DMS79 treated with DMSO at 0.1 percent for 48 hours (cell line): ENCODE results near the gene ASB18.

Experiments
- DNase-seq: peaks from one replicate; lab custom pipeline; 2025; lab: John Stamatoyannopoulos, UW

Gene ASB18

DNA sequence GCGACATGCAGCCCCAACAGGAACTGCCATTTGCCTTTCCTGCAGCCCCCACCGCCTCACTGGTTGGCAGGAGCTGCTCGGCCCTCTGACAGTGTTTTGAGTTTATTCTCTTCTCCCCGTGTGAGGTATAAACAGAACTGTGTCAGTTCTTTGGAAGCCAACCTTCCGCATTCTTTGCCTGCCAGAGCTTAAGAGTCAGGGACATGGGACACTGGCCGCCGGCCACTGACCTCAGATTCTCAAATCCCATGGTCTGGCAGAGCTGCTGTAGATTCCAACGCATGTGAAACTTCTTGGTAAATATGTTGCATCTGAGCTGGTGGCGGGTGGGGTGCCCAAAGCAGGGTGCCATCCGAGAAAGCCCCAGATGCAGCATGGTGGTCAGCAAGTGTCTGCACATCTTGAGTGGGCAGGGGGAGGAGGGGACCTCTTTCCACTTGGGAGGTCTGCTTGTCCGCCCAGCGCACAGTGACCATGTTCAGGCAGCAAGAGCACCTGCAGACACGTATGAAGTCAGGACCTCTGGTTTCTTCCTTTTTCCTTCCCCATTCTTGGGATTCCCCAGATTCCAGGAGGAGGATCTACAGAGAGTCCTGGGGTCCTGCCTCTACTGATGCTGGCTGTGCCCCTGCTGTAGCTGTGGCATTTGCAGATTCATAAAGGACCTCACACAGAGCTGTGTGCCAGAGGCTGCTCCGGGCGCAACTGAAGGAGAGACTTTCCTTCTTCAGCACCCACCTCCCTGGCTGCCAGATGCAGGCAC is 23.8 kb downstream of the ASB18 start:
- DNase-seq = no peak

DNA sequence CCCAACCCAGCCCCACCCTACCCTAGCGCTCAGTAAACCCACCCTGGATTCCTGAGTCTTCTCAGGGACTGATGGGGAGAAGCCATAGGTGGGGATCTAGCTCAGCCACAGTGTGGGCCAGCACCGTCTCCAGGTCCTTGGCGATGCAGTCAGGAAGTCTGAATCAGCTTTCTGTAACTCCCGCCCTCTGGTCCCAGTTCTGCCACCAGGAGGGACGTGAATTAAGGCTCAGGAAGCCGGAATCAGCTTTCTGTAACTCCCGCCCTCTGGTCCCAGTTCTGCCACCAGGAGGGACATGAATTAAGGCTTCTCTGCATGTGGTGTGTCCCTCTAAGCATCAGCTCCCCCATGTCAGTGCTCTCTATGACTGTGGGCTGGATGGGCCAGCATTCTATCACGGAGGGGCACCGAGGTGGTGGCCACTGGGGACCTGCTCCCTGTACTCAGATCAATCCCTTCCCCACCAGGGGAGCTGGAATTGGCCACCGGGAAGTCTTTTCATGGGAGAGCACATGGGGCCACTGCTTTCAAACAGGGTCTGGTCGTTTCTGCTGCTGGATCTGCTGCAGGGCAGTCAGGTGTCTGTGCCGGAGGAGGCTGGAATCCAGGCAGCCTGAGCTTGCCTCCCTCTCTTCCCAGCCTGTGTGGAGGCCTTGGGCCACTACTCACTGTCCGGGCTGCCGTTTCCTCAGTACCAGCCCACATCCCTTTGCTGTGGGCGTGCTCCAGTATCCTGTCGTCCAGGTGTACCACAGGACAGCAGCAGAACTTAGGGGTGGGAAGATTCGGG is 24.7 kb downstream of the ASB18 start:
- no peak for DNase-seq

DNA sequence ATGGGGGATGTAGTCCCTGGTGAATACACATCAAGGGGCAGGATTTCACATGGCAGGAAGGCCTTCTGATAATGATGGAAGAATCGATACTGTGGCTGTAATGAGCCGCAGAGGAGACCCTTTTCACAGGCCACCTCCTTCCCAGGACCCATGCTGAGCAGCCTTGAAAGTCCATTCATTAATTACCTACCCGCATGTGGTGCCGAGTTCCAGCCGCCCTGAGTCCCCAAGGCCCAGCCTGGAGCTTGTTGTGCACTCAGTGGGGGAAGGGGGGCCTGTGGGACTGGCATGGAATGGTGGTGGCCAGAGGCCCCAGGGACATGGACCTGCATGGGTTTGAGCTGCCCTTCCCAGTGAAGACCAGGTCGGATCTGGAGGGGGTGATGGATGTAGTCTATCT is 25.5 kb downstream of the ASB18 start:
- DNase-seq = no peak

DNA sequence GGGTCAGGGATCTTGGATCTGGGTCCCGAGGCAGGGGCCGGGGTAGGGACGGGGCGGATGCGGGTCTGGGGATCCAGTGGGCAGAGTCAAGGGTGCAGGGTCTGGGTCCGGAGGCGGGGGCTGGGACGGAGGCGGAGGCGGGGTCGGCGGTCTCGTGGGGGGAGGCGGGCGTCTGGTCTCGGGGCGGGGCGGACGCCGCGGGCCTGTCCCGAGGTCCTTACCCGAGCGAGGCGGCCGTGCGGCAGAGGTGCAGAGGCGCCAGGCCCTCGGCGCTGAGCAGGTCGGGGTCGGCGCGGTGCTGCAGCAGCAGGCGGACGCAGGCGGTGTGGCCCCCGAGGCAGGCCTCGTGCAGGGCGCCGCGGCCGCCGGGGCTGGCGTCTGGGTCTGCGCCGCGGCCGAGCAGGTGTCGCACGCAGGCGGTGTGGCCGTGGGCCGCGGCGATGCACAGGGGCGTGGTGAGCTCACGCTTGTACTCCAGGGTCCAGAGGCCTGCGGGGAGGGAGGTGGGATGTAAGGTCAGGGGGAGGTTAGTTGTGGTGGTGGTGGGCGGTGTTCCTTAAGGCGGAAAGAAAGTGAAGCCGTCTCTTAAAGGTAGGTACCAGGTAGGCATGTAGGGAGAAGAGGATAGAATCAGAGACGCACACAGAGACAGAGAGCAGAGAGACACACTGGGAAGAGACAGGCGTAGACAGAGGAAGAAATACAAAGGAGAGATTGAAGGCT is 26.6 kb downstream of the ASB18 start:
- DNase-seq = no peak

DNA sequence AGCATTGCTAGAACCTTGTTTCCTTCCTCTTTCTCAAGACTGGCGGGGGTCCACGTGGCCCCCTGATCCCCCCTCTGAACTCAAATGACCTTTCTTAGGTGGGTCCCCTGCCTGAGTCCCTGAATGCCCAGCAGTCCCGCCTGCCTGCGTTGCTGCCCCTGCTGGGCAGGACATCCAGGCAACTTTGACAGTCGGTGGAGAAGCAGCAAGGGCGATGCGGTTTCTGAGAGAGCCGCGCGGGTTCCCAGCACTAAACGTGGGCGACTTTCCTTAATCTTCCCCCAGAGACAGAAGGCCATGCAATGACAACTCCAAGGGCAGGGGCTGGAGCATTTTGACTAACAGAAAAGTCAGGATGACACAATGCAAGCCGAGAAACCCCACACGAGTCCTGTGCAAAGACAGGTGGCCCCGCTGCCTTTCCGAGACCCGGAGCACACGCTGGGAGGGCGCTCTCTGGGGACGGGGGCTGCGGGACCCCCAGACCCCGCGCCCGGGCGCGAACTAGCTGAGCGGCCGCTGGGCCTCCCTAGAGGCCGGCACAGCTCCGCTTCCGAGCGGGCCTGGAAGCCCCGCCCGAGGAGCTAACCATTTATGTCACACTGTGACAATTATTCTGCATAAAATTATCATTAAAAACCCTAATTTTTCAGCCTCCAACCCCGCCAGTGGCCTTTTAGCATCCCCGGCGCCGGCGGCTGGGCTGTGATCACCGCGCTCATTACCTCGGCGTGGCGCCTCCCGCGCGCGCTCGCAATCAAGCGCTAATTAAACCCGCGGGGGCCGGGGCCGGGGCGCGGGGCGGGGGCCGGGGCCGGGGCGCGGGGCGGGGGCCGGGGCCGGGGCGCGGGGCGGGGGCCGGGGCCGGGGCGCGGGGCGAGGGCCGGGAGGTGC is 27.4 kb downstream of the ASB18 start:
- no peak for DNase-seq

DNA sequence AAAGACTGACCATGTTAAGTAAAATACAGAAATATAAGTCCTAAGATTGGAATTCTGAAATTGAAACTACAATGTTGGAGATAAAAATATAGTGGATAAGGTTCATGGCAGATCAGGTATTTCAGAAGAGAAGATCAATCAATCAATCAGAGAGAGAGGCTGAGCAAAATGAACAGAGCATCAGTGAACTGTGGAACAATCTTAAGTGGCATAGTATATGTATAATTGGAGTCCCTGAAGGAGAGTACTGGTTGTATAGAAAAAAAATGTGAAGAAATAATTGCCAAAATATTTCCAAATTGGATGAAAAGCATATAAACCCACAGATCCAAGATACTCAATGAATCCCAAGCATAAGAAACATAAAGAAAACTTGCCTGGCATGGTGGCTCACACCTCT is 35.0 kb downstream of the ASB18 start:
- DNase-seq = no peak

DNA sequence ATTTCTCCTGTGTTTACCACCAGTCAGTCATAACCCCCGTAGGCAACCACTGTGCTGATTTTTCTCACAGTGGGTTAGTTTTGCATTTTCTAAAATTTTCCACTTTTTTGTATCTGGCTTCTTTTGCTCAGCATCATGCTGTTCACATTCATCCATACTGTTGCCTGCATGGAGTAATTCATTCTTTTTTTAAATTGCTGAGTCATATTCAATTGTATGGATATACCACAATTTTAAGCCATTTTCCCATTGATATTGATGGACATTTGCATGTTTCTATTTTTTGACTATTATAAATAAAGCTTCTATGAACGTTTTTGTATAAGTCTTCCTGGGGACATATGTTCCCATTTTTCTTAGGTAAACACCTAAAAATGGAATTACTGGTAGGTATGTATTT is 40.5 kb downstream of the ASB18 start:
- DNase-seq = no peak

DNA sequence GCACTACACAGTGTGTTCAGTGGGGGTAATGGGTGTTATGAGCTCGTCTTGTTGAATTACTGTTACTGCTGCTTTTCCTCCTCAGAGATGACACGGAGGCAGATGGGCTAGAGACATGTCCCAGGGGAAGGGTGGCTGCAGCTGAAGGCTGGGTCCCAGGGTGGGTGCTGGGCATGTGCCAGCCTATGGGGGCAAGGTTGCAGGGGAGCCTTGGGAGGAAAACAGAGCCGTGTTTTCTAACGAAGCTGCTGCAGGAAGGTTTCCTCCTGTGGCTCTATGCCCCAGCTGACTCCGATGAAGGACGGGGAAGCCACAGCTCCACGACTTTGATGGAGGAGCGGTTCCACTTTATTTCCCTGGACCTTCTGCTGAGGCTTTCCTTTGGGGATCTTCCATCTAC is 42.4 kb downstream of the ASB18 start:
- no peak for DNase-seq

DNA sequence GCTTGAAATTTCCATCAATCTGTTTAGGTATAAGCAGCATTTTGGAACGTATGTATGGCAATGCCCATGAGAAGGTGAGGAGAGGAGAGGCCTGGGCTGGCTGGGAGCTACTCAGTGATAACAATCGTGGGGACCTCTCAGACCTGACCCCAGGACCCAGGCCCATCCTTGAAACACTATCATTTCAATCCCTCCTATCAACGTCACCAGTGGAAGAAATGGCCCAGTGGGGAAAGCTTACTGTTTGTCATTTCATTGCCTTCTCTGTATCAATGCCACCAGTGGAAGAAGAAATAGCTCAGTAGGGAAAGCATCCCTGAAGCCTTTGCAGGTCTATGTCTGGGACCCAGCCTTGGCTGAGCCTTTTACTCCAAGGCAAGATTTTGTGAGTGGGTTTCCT is 44.8 kb downstream of the ASB18 start:
- DNase-seq = no peak

DNA sequence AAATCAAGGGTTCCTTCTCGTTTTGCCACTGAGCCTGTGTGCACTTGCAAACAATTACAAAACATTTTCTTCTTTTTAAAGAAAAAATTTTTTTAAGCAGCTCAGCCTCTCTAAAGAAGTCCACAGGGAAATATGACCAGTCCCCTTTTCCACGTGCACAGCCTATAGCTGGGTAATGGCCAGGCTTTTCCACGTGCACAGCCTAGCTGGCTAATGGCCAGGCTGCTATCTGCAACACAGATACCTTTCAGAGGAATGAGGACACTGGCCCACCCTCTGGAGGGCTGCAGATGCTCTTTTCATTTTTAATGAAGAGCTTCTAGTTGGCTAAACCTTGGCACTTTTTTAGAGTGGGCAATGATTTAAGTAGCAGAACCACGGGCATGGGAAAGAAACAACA is 46.3 kb downstream of the ASB18 start:
- DNase-seq = no peak

DNA sequence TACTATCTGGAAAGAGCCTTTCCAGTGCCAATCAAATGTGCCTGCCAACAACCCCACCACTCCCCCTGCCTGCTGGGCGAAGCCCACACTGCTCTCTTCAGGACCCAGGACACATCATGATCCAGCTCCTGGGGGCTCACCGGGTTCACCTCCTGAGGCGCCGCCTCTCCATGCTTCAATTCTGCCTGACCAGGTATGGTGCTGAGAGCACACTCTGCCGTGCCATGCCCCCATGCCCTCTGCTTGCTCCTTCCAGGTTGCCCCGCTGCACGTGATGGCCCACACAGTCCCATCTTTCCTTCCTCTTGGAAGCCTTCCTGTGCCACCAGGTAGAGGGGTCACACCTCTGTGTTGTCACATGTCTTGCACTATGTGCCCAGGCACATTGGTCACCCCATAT is 47.5 kb downstream of the ASB18 start:
- DNase-seq = no peak

DNA sequence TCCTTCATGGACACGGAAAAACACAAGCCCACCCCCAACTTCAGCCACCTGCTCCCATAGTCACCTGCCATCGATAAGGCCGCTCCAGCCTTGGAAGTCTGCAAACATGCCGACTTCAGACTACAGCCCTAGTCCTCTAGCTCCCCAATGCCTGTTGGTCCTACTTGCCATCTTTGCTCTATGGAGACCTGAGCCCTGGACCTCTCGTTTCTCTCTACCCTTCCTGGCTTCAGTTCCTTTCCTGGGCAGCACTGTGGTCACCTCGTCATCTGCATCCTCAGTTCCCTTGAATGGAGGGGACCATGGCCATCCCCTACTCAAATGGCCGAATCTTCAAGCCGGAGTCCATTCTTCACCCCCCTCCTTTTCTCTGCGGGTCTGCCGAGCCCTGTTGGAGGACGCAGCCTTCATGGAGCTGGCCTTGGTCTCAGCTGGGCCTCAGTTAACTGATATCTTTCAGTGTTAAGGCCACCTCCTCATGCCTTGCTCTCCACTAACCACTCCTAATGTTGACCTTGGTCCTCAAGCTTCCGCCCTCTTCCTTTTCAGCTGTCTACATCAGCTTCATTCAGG is 48.4 kb downstream of the ASB18 start:
- no peak for DNase-seq

DNA sequence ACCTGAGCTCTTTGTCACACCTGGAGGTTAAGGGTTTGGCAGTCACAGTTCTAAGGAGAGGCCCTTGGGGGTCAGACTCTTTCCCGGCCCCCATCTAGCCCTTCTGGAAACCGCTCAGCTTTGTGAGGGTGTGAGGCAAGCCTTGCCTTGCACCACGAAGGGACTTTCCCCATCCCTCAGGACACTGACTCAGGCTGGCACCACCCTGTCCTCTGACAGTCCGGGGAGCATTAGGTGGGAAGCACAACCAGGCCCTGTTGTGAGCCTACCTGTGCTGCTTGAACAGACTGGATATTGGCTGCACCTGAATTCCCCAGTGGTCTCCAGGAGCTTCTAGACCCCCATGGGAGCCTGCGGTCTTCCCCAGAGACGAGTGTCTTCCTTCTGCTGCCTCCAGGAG is 49.0 kb downstream of the ASB18 start:
- no peak for DNase-seq

DNA sequence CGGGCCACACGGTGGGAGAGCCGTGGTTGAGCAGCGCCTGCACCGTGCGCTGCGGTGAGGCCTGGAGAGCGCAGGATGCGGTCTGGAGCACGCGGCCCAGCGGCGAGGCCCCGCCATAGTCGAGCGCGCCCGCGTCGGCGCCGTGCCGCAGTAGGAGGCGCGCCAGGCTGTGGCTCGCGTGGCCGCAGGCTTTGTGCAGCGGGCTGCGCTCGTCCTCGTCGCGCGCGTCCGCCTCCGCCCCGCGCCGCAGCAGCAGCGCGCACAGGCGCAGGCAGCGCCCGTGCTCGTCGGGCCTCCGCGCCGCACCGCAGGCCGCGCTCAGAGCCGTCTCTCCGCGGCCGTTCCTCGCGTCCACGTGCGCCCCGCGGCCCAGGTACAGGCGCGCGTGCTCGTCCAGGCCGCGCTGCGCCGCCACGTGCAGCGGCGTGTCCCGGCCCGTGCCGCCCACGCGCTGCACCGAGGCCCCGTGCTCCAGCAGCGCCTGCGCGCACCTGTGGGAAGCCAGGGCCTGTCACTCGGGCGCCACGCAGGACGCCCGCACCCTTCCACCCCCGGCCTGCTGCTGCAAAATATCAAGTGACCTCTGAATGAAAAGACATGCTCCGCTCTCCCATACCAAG is 49.7 kb downstream of the ASB18 start:
- no peak for DNase-seq

DNA sequence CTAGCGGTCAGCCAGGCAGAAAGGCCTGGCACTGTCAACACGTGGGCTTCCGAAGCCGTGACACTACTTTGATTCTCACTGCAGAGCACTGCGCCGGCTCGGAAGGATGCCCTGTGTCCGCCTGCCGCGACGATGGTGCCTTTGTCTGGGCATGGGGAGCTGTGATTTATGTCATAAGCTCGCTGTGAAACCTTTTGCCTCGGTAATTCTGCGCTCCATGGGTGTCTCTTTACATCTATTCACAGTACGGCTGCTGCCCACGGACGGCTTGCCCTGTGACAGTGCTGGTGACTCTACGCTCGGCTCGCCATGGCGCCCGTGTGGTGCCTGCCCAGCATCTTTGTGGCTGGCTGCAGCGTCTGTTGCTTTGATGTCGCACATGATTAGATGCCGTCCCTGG is 52.9 kb downstream of the ASB18 start:
- DNase-seq = no peak

DNA sequence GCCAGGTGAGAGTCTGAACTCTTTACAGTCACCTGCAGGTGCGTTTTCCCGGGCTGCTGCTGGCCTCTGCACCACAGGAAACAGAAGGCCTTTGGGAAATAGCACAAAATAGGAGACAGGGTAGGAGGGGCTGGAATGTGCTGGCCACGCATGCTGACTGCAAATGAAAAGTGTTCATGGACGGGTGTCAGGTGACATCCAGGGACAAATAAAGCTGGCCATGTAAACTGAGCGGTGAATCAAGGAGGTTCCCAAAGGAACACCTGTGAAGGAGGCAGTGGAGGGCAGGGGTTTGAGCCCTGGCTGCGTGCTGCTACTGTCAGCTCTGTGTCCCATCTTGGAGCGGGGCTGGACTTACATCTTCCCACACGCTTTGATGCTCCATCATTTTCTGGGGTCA is 53.7 kb downstream of the ASB18 start:
- peak; percentile 9 for DNase-seq

DNA sequence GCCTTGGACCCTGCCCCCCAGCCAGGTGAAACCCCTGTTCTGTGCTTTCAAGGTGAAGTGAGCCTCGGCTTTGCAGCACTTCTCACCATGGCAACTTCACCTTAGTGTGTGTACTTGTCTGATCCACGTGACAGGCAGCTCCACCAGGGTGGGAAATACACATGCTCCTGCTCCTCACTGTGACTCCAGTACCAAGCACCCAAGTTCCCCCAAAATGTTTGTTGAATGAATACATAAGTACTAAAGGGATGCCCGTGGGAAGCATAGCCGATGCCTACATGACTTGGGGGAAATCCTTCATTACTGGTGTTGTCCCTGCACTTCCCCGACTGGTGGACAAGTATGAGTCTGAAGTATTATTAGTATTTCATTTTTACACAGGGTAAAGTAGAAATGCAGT is 54.2 kb downstream of the ASB18 start:
- DNase-seq = peak; percentile 43

DNA sequence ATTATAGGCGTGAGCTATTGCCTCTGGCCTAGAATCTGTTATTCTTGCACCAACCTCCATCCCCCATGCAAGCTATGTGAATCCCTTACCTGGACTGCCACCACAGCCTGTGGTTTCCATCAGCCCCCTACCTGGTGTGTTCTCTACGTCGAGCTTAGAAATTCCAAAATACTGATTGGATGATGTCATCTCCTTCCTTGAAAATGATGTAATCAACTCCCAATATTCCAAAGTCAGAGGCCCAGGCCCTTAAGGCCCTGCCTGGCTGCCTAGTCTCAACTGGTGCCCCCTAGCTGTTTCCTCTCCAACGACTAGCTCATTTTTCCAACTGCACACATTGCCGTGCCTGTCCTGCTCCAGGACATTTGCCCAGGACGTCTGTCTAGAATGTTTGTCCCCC is 54.7 kb downstream of the ASB18 start:
- peak; percentile 43 for DNase-seq

DNA sequence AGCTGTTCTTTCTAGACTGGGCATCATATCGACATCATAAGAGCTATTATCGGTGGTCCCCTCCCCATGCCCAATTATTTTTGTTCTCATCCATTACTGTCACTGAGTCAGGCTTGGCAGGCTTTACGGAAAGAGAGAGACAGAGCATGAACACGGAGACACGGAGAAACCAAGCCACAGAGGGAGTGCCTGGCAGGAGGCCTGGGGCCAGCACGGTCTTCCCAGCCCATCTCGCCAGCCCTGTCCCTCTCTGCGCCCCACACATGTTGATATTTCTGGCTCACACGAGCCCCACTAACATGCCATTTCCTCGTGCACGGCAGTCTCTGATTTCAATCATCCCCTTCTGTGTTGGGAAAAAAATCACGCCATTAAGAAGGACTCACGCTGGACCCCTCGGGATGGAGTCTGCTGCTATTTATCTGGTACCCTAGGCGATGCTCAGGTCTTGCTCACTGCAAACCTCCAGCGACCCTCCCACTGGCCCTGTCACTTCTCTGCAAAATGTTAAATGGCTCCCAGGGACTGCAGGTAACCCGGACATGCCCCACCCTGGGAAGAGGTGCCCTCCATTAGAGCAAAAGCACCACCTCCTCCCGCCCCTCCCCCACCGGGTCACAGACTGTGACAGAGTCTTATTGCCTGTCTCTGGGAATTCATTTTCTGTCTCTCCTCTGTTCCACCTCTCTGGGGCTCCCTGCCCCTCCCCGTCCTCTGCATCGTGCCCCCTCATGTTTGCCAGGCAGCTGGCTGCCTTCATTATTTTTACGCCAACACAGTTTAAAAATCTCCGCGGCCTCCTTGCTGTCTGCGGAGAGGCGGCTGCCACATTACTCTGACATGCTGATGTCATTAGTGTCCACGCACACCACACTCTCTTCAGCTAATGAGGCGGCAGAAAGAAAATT is 55.9 kb downstream of the ASB18 start:
- no peak for DNase-seq

DNA sequence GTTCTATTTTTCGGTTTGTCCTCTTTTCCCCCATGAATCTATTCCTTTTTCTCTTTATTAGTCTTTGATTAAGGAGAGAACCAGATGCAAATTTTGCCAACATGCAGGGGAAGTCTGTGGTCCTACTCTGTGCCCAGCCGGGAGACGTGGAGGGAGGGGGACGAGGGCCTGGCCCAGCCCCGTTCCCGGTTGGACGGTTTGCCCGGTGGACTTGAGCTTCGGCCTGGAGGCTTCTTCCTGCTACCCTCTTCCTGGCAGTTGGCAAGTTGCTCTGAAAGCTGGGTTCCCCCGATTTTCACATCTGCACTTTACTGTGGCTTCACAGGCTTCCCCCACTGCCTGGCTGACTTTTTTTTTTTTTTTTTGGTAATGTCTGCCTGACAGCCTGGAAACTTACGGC is 56.7 kb downstream of the ASB18 start:
- no peak for DNase-seq
